DMS153 (cell line): ENCODE measurements around the gene CCDC33.

Source experiments
- DNase-seq: peaks from one replicate; lab custom pipeline; 2025; lab: John Stamatoyannopoulos, UW

Gene CCDC33

DNA sequence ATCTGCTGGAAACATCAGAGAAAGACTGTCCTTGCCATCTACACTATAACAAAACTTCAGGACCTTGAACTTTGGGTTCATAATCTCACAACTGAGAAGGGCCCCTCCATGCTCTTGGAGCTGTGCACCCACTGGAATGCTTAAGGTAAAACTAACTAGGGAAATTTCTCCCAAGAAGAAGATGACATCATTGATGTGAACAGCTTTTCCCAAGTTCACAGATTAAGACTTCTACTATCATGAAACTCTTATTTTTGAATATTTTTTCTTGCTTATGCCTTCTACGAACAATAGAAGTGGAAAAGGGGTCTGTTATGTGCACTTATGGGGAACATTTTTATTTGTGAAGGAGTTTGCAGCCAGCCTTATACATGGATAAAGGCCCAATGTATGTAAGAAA, 126.4 kb downstream of the CCDC33 start:
- no peak for DNase-seq

DNA sequence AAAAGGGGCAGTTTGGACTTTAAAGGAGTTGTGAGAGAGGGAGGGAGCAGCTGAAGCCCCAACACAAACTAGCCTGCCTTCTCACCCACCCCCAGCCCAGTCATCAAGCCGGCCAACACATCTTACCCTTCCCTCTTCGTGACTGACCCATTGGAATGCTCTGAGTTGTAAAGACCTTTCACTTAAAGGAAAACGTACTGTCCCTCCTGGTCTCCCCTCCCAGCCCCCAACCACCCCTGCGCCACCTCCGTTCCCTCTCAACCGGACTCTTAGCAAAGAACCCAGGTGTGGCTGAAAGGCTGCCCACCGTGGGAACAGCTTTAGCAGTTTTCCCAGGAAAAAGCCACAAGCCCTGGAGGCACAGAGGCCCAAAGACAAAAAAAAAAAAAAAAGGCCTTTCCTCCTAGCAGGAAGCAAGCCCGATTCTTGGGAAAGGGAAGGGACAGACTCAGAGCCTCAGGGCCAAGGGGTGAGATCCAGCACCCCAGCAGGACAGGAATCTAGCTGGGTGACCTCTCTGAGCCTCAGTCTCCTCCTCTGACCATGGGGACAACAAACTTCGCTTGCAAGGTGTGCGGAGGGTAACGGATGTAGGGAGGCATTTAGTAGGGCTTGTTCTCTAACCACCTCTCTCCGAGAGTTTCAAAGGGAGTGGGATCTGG, 128.9 kb downstream of the CCDC33 start:
- no peak for DNase-seq

DNA sequence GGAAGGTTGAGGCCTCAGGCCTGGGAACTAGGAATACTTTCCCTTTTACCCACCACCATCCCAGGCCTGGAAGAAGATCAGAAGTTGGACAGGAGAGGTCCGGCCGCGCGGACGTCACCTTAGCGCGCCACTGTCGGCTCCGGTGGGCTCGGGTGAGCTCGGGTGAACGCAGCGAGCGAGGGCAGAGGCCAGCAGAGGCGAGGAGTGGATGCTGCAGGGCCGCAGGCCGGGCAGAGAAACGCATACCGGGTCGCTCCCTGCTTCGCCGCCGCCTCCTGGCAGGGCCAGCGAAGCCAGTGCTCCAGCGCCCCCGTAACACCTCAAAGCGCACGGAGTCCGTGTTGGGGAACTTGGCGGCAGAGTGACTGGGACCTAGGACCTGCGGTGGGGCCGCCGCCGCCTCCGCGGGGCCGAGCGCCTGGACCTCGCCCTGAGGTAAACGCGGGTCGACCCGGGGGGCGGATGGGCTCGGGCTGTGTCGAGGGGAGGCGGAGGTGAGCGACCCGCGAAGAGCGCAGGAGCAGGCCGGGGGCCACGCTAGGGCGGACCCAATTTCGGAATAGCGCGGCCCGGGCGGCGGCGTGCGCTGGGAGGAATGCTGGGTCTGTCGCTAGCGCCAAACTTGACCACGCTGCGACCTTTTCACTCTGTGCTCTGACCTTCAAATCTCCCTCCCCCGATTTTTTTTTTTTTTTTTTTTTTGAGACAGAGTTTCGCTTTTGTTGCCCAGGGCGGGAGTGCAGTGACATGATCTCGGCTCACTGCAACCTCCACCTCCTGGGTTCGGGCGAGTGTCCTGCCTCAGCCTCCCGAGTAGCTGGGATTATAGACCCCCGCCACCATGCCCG, 129.7 kb downstream of the CCDC33 start:
- DNase-seq = no peak

DNA sequence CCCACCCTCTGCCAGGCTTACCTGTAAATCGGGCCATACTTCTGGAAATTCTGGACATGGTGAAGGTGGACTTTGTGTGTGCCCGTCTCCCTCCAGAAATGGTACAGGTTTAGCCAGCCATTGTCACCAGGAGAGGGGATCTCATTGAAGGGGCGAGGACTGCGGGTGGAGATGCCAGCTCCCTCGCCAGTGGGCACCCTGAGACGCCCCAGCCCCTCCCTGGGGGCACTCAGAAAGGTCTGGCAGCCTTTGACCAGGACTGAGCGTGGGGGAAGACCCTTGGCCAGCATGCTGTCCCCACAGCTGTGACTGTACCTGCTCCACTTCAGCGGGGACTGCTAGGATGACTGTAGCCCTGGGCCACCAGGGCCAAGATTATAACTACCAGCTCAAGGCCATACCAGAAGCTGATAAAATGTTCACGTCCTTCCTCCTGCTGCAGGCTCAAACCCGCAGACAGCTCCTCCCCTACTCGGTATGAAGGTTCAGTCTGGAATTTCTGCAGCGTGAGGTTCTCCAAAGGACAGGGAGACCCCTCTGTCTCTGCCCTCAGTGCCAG, 131.2 kb downstream of the CCDC33 start, which contains the start of gene CYP11A1:
Gene CYP11A1, minus strand, starts transcription at position 351 of the 559 bp plus-strand sequence. Its CDS starts 61 bp downstream, at position 290.
- DNase-seq = no peak

DNA sequence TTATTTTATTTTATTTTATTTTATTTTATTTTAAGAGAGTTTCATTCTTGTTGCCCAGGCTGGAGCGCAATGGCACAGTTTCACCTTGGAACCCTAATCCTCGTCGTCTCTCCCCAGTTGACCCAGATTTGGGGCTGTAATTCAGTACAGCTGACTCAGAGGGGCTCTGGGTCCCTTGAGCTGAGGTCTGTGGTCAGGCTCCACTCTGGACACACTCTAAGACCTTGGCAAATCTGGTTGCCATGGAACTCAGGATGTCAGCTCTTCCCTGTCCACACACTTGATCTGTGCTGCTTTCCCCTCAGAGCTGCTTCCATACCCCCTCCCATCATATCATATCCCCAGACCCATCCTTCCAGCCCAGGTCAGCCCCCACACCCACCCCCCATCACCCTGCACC, 132.0 kb downstream of the CCDC33 start:
- no peak for DNase-seq

DNA sequence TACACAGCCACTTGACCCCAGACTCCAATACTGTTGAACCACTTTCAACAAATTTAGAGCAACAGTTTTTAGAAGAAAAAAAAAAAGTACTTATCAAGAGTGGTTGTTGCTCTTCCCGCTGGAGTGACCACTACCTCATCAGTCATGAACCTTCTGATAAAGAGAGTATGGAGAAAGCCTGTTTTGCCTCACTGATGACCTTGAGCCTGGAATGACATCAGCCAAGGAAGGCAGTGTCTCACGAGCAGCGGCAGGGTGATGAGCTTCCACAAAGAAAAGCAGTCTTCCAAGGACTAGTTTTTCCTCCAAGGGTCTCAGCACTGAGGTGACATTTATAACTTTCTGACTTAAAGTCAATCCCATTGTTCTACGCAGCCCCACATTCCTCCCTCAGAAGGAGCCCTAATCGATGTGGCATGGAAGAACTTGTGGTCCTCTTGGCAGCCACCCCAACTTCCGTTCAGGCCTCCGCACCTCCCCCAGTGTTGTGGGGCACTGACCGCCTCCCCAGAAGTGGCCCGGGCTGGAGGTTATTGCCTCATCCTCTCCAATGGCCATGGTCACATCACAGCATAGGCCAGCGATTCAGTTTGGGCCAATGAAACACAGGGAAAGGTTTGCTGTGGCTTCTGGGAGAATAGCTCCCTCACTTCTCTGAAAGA, 133.1 kb downstream of the CCDC33 start:
- no peak for DNase-seq

DNA sequence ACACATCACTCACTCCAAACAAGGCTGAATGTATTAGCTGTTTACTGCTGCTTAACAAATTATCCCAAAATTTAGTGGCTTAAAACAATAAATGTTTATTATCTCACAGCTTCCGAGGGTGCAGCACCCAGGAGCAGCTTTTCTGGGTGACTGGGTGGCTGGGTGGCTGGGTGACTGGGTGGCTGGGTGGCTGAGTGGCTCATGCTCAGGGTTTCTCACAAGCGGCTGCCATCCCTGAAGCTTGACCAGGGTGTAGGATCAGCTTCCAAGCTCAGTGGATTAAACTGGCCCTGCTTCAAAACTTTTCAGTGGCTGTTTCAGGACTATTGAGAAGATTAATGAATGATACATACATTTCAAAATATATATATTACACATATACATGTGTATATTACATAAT, 133.6 kb downstream of the CCDC33 start:
- DNase-seq = no peak

DNA sequence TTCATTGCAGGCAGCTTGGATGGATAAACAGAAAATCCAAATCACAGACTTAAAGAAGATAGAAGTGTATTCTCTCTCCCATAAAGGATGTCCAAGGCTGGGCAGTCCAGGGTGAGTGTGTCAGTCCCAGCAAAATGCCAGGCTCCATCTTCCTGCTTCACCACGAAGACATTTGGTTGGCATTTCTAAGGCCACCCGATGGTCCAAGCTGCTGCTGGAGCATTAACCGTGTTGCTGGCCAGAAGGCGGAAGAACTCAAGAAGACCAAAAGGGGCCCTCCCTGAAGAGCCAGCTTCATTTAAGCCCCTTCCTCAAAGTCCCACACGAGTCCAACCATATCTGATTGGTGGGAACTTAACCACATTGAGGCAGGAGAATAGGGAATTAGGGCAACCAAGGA, 134.3 kb downstream of the CCDC33 start:
- no peak for DNase-seq

DNA sequence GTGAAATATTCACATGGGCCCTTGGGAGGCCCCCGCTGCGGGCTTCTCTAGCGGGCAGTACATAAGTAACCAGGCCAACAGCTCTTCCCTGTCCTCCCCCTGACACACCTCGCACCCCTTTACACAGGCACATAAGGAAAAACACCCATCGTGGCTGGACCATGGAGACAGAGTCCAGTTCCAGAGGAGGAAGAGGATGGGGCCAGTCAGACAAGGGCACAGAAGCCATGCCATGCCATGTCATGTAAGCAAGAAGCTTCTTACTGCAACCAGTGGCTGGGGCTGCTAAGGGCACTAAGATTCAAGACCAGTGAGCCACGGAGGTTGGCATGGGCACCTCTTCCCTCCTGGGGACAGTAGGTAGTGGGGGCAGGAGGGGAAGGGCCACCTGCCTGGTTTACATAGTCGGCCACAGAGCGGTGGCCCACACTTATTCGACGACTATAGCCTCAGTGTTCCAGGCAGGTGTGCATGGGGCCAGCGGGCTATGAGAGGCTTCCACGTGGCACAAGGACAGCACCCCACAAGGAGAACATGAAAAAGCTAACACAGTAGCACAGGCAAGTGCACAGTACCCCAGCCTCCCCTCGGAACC, 137.0 kb downstream of the CCDC33 start:
- DNase-seq = no peak

DNA sequence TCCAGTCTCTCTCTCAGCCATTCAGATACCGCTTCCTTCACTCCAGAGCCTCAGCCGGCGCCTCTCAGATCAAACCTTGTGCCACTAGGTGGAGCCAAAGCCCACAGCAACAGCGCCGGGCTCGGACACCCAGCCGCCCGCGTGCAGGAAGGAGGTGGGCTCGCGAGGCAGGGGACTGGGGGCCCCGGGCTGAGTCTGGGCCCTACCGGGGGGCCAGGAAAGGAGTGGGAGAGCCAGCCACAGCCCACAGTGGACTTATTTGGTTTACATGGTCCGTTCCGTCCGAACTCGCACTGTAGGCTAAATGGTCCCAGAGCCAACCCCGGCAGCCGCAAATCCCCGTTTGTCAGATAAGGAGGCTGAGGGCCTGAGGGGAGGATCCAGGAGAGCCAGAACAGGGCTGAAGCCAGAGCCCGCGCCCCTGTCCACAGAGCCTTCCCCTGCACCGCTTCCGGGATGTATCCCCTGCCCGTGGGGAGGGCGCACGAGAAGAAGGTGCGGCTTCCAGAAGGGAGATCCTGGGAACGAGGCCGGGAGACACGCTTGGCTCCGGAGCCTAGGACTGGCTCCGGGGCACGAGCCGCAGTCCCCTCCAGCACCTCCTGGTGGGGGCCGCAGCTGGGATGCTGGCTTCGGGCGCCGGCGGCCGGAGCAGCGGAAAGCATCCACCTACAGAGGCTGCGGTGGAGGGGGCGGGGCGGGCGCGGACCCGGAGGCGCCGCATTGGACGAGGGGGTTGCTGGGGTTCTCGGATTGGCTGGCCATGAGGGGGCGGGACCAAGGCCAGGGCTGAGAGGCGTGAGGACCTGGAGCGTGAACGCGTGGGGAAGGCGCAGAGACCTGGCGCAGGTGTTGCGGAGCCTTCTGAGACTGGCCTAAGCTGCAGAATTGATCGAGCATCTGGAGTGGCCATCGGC, 137.9 kb downstream of the CCDC33 start:
- peak; percentile 70 for DNase-seq

DNA sequence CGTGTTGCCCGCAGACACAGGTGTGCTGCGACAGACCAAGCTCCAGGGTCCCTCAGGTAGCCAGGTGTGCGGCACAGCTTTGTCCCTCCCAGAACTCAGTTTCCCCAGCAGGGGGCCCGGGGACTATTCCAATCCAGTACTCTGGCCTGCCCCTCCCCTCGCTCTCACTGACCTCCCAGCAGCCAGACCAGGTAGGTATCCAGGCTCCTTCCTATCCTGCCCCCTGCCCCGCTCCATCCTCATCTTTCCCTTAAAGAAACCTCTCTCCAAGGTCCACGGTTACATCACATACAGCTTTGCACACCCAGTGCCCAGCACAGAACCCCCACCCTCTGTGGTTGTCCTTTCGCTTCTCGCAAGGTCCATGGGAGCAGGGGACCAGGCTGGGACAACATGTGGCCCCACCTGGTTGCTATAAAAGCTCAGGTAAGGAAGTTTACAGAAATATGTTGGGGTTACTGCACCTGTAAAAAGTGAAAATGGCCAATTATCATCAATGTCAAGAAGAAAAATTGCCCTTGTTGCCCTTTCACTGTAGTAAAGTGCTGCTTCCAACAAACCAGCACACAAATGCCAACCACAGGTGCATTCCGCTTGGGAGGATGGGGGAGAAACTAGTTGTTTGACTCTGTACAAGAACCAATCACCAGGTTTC, 138.6 kb downstream of the CCDC33 start:
- no peak for DNase-seq

DNA sequence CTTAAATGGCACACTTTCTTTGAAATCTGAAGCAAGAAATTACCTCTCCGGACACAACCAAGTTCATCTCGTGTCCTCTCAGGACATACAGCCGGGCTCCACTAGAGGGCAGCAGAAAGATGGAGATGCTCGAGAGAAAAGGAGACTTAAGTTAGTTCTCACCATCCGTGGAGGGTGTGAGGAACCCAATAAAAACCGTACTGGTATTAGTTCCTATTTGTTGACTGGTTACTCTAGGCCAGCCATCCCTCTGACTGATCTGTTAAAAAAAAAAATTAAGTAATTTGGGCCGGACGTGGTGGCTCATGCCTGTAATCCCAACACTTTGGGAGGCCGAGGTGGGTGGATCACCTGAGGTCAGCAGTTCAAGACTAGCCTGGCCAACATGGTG, 139.2 kb downstream of the CCDC33 start:
- peak; percentile 16 for DNase-seq

DNA sequence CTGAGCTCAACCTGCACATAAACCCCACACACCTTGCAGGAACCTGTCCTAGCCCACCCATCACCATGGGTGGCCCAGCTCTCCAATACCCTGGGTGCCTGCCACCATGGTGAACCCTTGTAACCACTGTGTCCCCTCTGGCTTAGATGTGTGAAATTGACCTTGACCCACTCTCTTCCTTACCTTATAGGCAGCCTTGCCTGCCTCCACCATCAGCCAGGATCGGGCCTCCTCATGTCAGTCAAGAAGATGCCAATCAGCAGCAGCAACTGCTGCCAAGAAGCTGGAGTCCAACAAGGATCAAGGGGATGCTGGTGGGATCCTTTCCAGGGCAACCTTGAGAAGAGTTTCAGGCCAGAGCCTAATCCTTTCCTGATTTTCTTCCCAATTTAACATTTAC, 140.1 kb downstream of the CCDC33 start:
- DNase-seq = no peak

DNA sequence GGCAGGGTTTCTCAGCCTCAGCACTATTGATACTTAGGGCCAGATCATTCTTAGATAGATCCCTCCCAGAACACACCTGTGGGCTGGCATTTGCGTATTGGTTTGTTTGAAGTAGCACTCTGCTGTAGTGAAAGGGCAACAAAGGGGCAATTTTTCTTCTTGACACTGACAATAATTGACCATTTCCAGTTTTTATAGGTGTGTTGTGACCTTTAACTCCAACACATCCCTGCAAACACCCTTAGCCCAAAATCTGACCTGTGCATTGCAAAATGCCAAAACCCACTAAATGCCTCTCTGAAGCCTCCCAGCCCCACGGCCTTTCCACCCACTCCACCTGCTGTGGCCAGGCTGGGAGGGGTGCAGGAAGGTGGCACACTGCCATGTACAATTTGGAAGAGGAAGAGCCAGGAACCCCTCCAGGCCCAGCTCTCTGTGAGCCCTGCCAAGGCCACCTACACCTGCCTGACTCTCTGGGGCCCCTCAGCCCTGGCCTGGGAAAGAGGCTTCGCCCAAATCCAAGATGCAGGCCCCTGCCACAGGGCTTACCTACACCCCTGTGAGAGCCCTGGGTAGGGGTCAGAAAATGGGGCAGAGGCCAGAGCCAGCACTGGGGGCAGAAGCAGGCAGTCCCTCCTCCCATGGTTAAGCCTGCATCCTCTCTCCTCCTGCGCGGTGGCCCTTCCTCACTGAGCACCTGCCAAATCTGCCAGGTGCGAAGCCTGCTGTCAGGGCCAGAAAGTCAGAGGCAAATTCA, 140.9 kb downstream of the CCDC33 start:
- no peak for DNase-seq

DNA sequence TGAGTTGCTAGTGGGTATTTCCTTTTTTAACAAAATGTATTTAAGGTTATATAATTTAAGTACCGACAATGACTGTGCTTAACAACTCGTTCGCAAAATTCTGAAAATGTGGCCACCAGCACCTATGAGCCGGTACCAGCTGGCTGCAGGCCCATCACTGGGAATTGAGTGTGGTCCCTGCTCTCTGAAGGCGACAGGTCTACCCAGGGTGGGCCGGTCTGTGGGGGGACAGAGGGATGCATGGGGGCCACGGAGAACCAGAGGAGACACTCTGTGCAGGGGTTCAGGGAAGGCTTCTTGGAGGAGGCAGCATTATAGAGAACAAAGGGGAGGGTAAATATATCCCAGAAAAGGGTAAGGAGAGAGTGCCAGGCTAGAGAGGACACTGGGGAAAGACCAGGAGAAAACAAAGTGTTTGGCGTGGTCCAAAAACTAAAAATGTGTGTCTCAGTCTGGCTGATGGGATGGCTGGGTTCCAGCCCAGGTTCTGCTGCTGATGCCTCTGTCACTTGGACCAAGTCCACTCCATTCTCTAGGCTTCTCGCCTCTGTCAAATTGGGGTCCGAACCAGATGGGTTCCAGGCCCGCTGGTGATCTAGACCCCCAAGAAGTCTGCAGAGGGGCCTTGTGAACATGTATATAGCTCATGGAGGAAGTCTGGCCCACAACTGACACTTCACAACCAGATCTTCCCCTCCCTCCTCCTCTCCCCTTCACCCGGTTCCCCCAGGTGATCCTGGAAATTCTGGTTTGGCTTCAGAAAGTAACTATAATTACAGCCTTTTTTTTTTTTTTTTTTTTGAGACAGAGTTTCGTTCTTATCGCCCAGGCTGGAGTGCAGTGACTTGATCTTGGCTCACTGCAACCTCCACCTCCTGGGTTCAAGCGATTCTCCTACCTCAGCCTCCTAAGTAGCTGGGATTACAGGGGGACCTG, 142.0 kb downstream of the CCDC33 start:
- DNase-seq = no peak

DNA sequence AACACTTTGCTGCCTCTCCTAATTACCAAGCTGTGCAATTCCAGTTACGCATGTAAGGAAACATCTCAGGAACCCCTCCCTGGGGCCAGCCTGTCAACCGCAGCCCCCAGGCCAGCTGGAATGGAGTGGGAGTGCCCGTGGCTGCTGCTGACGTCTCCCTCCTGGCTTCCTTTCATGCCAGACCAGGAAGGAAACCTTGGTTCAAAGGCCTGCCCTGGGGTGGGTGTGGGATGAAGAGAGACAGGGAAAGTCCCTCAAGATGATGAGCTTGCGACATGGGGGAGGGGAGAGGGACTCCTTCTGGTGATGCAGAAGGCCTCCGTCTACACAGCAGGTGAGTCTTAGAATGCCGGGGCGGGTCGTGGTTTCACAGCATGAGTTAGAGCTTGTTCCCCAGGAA, 142.7 kb downstream of the CCDC33 start:
- DNase-seq = no peak

DNA sequence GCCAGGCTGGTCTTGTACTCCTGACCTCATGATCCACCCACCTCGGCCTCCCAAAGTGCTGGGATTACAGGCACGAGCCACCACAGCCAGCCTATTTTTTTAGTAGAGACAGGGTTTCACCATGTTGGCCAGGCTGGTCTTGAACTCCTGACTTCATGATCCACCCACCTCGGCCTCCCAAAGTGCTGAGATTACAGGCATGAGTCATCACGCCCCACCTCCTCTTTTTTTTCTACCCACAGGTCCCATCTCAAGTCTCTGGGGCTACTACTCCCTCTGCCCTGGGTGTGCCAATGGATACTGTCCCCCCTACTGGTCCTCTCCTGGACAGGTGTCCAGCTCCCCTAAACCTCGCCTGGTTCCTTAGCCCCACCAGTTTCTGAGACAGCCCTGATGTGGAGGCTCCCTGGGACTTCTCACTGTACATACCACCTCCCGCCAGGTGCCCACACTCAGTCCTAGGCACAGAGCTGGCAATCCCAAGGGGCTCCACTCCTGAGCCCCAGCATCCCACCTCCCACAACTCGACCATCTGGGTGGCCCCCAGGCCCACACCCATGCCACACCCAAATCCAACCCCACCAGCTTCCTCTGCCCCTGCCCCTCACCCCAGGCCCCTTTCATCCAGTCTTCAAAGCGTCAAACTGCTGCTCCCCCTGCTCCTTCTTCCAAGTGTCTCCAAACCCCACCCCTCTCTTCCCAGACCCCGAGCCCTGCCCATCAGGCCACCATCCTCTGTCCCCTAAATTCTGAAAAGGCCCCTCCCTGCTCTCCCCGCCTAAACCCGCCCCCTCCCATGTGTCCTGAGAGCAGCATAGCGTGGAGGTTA, 144.4 kb downstream of the CCDC33 start:
- no peak for DNase-seq

DNA sequence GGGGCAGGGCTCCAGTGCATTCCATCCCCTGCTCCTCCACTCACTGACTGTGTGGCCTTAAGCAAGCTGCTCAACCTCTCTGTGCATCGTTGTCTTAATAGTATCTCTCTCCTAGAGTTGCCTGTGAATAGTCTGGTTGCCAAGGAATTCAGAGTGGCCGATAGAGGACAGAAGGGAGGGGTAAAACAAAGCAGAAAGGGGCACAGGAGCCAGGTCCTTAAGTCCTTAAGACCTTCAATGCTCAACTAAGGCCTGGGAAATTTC, 145.0 kb downstream of the CCDC33 start:
- no peak for DNase-seq
